Measurements from ENCODE around the gene MLC1. TPM values are rescaled to one million over a fixed set of nuclear protein-coding genes. Genes with fewer than 3 reads are reported as not detected.

The MLC1 gene
- total RNA-seq, 2 donors from 2014 or later = not detected

DNA sequence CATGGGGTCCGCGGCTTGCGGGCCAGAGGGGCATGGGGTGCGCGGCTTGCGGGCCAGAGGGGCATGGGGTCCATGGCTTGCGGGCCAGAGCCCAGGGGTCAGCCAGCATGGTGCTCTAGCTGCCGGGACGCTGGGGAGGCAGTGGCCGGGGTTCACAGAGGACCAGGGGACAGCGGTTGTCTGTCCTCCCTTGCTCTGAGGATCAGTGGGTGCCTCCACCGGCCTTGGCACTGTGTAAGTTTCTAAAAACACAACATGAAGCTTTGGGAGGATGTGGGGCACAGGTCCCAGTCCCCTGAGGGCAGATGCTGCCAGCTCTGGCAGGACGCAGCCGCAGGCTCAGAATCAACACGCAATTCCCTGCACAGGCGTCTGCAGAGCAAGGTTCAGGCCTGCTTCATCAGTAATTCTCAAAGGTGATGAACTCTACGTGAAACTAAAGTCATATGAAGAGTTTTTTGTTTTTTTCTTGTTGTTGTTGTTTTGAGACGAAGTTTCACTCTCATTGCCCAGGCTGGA, 3.0 kb downstream of the MLC1 start:
- H3K27ac ChIP-seq = no peak overlapping the region
- no peak for DNase-seq
- TF ChIP-seq POLR2A (IDR thresholded peaks at IDR 0.05) (no peak), CTCF (IDR thresholded peaks at IDR 0.05) (no peak)
- ATAC-seq = no peak
- no peaks in the 10 kb centered on the region for H3K36me3 ChIP-seq (replicated peaks in 1 of 2; ENCODE audit: insufficient read depth in 1 of 2, low read depth in 2 of 2)
- 70 to 77% methylated on average over 7 to 18 of the region's 18 CpGs for WGBS, 2 donors
- no peak overlapping the region for H3K4me3 ChIP-seq
- no peaks in the 10 kb centered on the region for H3K9me3 ChIP-seq
- no peaks in the 10 kb centered on the region for H3K27me3 ChIP-seq
- H3K4me1 ChIP-seq = no peaks in the 10 kb centered on the region
- intact Hi-C loops (cut with DNase I) = no loop called here

- Histone ChIP-seq H3K36me3 (replicated peaks in 1 of 2; ENCODE audit: insufficient read depth in 1 of 2, low read depth in 2 of 2) (no peaks in the 10 kb centered on the region), H3K4me3 (no peak overlapping the region), H3K27ac (no peak overlapping the region), H3K9me3 (no peaks in the 10 kb centered on the region), H3K27me3 (no peaks in the 10 kb centered on the region), H3K4me1 (no peaks in the 10 kb centered on the region)
- no peak for DNase-seq
- no peak for ATAC-seq
- 69 to 74% methylated on average over 25 to 27 of the region's 27 CpGs for WGBS, 2 donors
- intact Hi-C loops (cut with DNase I) = no loop called here
- no peak for TF ChIP-seq CTCF (IDR thresholded peaks at IDR 0.05)
- TF ChIP-seq POLR2A (IDR thresholded peaks at IDR 0.05) = no peak
Observed at GRCh38 chr22:50081426-50082196, 3.6 kb downstream of the MLC1 start.

- DNase-seq (no peak), ATAC-seq (no peak)
- no peak for TF ChIP-seq CTCF (IDR thresholded peaks at IDR 0.05)
- TF ChIP-seq POLR2A (IDR thresholded peaks at IDR 0.05) = no peak
- 67 to 69% methylated on average over 4 to 13 of the region's 13 CpGs for WGBS, 2 donors
- Histone ChIP-seq H3K27ac (no peak overlapping the region), H3K4me1 (no peaks in the 10 kb centered on the region), H3K36me3 (replicated peaks in 1 of 2; ENCODE audit: insufficient read depth in 1 of 2, low read depth in 2 of 2) (no peaks in the 10 kb centered on the region), H3K9me3 (no peaks in the 10 kb centered on the region), H3K4me3 (no peak overlapping the region), H3K27me3 (no peaks in the 10 kb centered on the region)
- intact Hi-C loops (cut with DNase I) = no loop called here
Observed at GRCh38 chr22:50080077-50080465, 5.2 kb downstream of the MLC1 start.

- no peaks in the 10 kb centered on the region for H3K9me3 ChIP-seq
- ATAC-seq = no peak
- H3K27me3 ChIP-seq = no peaks in the 10 kb centered on the region
- TF ChIP-seq POLR2A (IDR thresholded peaks at IDR 0.05) (no peak), CTCF (IDR thresholded peaks at IDR 0.05) (no peak)
- no peak overlapping the region for H3K27ac ChIP-seq
- no peak for DNase-seq
- WGBS, 2 donors = 81 to 84% methylated on average over 5 to 9 of the region's 9 CpGs
- no peaks in the 10 kb centered on the region for H3K36me3 ChIP-seq (replicated peaks in 1 of 2; ENCODE audit: insufficient read depth in 1 of 2, low read depth in 2 of 2)
- H3K4me3 ChIP-seq = no peak overlapping the region
- H3K4me1 ChIP-seq = peaks cover 5% of the 10 kb centered on the region
- intact Hi-C loops (cut with DNase I) = no loop called here
Observed at GRCh38 chr22:50078761-50079160, 6.5 kb downstream of the MLC1 start.

GRCh38 chr22:50078246-50078645, 7.0 kb downstream of the MLC1 start:
- no peak for ATAC-seq
- 88 to 89% methylated on average over 13 of the region's 13 CpGs for WGBS, 2 donors
- Histone ChIP-seq H3K36me3 (replicated peaks in 1 of 2; ENCODE audit: insufficient read depth in 1 of 2, low read depth in 2 of 2) (no peaks in the 10 kb centered on the region), H3K4me3 (no peak overlapping the region), H3K27me3 (no peaks in the 10 kb centered on the region), H3K27ac (no peak overlapping the region), H3K4me1 (peaks cover 5% of the 10 kb centered on the region), H3K9me3 (no peaks in the 10 kb centered on the region)
- intact Hi-C loops (cut with DNase I) = no loop called here
- DNase-seq = no peak
- TF ChIP-seq CTCF (IDR thresholded peaks at IDR 0.05) (no peak), POLR2A (IDR thresholded peaks at IDR 0.05) (no peak)

All from body of pancreas (tissue), 4 donors.